Spleen (tissue), 11 donors: ENCODE data around the gene BBX. TPM values are rescaled to one million over a fixed set of nuclear protein-coding genes. Genes with fewer than 3 reads are reported as not detected.

Source experiments
- DNase-seq: peaks from one replicate; pipeline ENCODE4 v3.0.0-alpha.2; 2020
- H3K27ac ChIP-seq, 8 donors: fragments of 200-600 bp; sonication (generic) in 7 of 8; 1 replicate in 4 of 8; 2 replicates in 4 of 8; pipeline versions ENCODE4 v1.5.0 to v1.8.0; 2016 to 2021; ENCODE audit warnings: inconsistent platforms in 4 of 8, mild to moderate bottlenecking in 4 of 8, moderate library complexity in 1 of 8
- H3K27me3 ChIP-seq, 7 donors: fragments of 200-600 bp; sonication (generic) in 6 of 7; replicated peaks in 1 of 7; 1 replicate in 4 of 7; 2 replicates in 3 of 7; pipeline versions ENCODE4 v1.5.0 to v1.8.0; 2016 to 2021; ENCODE audit warnings: inconsistent platforms in 3 of 7, mild to moderate bottlenecking in 1 of 7
- H3K36me3 ChIP-seq, 6 donors: fragments of 200-600 bp; sonication (generic) in 5 of 6; 1 replicate in 4 of 6; 2 replicates in 2 of 6; pipeline versions ENCODE4 v1.5.0 to v1.8.0; 2016 to 2021; ENCODE audit warnings: inconsistent platforms in 2 of 6
- H3K4me1 ChIP-seq, 6 donors: fragments of 200-600 bp; sonication (generic) in 5 of 6; 1 replicate in 3 of 6; 2 replicates in 3 of 6; pipeline versions ENCODE4 v1.5.0 to v1.8.0; 2016 to 2021; ENCODE audit warnings: inconsistent platforms in 3 of 6
- H3K4me3 ChIP-seq, 8 donors: fragments of 200-600 bp; sonication (generic) in 7 of 8; 1 replicate in 4 of 8; 2 replicates in 4 of 8; pipeline versions ENCODE4 v1.5.0 to v1.8.0; 2016 to 2021; ENCODE audit warnings: inconsistent platforms in 4 of 8, mild to moderate bottlenecking in 4 of 8, moderate library complexity in 2 of 8
- H3K9me3 ChIP-seq, 8 donors: fragments of 200-600 bp; sonication (generic) in 7 of 8; 1 replicate in 4 of 8; 2 replicates in 4 of 8; pipeline versions ENCODE4 v1.5.0 to v1.8.0; 2016 to 2021; ENCODE audit warnings: inconsistent platforms in 4 of 8
- POLR2A ChIP-seq, 3 donors: fragments of 450-650 bp; IDR thresholded peaks; one replicate each; pipeline ENCODE4 v1.5.1; 2017; ENCODE audit warnings: antibody characterized with exemption in 3 of 3, mild to moderate bottlenecking in 1 of 3
- POLR2AphosphoS5 ChIP-seq, 3 donors: sonication (generic); formaldehyde crosslinking; IDR thresholded peaks; one replicate each; pipeline ENCODE4 v1.5.1; 2017; ENCODE audit warnings: antibody characterized with exemption in 3 of 3
- WGBS, 5 donors: extraction: QIAGEN DNeasy Blood & Tissue Kit in 3 of 5; methylation state at CpG; one replicate each; pipeline versions ENCODE4 v1.1.5 to v1.1.7; 2013 to 2018; 5-methylcytosine and 5-hydroxymethylcytosine counted together
- intact Hi-C: fragments of 100-400 bp; cut with DNase I; formaldehyde crosslinking; loops from one replicate; pipeline ENCODE4 v1.15.0; 2023; ENCODE audit warnings: low total_unique reads
- polyA plus RNA-seq, 3 donors: library from polyadenylated mRNA; stranded (reverse); fragments of 200-250 nt; gene quantifications; one replicate each; pipeline ENCODE4 v1.2.1, GENCODE V29; 2013
- total RNA-seq, 7 donors: library from RNA; depleted of rRNA in 3 of 7; stranded (reverse); fragments of >200 nt in 3 of 7; fragmentation: NEBNext Ultra II Directional in 4 of 7; extraction: Animal tissue kit (Norgen Biotek cat#: 25700) in 4 of 7; gene quantifications; one replicate each; pipeline versions ENCODE4 v1.1.0 to v1.2.1, GENCODE V29; 2016 to 2021
- TF ChIP-seq, protein P1 (sequence below), 11 experiments: fragments of 200-600 bp in 7 of 11; fragments of 450-650 bp in 4 of 11; sonication (generic) in 4 of 11; IDR thresholded peaks in 8 of 11; conservative IDR thresholded peaks in 3 of 11; 1 replicate in 7 of 11; 2 replicates in 4 of 11; pipeline versions ENCODE4 v1.4.0 to v1.8.0; 2016 to 2021; ENCODE audit warnings: antibody characterized with exemption in 11 of 11, inconsistent platforms in 4 of 11, mild to moderate bottlenecking in 1 of 11
- donor health status: healthy with polysubstance abuse.
- donor health status: DM: no; HTN: no; CAD: no; lungs with moderate emphysema.
- donor health status: DM: no; HTN: no; CAD: no.
- donor health status: Bipolar disorder and iron deficiency.
- donor health status: healthy.
- donor health status: DM: no; HTN: no; CAD: no.
- donor health status: DM: yes; HTN: yes; CAD: no.

Gene BBX
- total and polyA plus RNA-seq, 10 donors = 5.1 to 98.5 (median 74.6) TPM

DNA sequence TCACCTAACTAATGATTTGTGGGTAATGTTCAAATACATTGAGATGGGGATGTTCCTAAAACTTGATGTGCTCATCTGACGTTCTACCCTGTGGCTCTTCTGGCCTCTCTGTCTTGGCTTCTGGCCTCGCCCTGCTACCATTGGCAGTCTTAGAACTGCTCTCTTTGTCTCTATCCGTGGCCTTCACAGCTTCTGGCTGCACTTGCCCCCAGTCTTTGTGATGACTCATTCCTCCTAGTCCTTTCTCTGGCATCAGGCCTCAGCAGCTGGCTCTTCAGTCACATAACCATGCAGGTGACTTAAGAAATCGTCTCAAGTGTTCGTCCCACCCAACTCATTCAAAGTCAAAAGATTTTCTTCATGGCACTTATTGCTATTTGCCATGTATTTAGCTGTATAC is 188.1 kb downstream of the BBX start:
- 83 to 91% (median 87%) methylated on average over 5 of the region's 5 CpGs for WGBS, 5 donors
- DNase-seq = no peak
- Histone ChIP-seq H3K4me3 (no peak overlapping the region), H3K9me3 (no peaks in the 10 kb centered on the region), H3K27me3 (no peaks in the 10 kb centered on the region), H3K4me1 (no peaks in the 10 kb centered on the region), H3K36me3 (peaks cover 2 to 59% (median 19%) of the 10 kb centered on the region in 6 donors), H3K27ac (no peak overlapping the region)
- intact Hi-C loops = no loop called here
- TF ChIP-seq POLR2AphosphoS5 (IDR thresholded peaks at IDR 0.05) = no peak
- TF ChIP-seq, protein P1, sequence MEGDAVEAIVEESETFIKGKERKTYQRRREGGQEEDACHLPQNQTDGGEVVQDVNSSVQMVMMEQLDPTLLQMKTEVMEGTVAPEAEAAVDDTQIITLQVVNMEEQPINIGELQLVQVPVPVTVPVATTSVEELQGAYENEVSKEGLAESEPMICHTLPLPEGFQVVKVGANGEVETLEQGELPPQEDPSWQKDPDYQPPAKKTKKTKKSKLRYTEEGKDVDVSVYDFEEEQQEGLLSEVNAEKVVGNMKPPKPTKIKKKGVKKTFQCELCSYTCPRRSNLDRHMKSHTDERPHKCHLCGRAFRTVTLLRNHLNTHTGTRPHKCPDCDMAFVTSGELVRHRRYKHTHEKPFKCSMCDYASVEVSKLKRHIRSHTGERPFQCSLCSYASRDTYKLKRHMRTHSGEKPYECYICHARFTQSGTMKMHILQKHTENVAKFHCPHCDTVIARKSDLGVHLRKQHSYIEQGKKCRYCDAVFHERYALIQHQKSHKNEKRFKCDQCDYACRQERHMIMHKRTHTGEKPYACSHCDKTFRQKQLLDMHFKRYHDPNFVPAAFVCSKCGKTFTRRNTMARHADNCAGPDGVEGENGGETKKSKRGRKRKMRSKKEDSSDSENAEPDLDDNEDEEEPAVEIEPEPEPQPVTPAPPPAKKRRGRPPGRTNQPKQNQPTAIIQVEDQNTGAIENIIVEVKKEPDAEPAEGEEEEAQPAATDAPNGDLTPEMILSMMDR (IDR thresholded peaks at IDR 0.05 in 8 of 11, conservative IDR thresholded peaks at IDR 0.05 in 3 of 11) = no peak
- no peak for TF ChIP-seq POLR2A (IDR thresholded peaks at IDR 0.05)

GRCh38 chr3:107716734-107717133 is 194.0 kb downstream of the BBX start:
- DNase-seq = no peak
- 87 to 100% (median 95%) methylated on average over 3 of the region's 3 CpGs for WGBS, 5 donors

GRCh38 chr3:107718547-107718946 is 195.8 kb downstream of the BBX start:
- no peak for DNase-seq
- H3K4me3 ChIP-seq = no peak overlapping the region
- peaks cover 0 to 2% (median 0%) of the 10 kb centered on the region in 8 donors for H3K9me3 ChIP-seq
- WGBS, 5 donors = 40 to 73% (median 56%) methylated on average over 2 of the region's 2 CpGs
- no peaks in the 10 kb centered on the region for H3K27me3 ChIP-seq
- peaks cover 0 to 31% (median 9%) of the 10 kb centered on the region in 6 donors for H3K4me1 ChIP-seq
- peaks cover 0 to 49% (median 6%) of the 10 kb centered on the region in 6 donors for H3K36me3 ChIP-seq
- intact Hi-C loops = no loop called here
- TF ChIP-seq POLR2A (IDR thresholded peaks at IDR 0.05) (no peak), POLR2AphosphoS5 (IDR thresholded peaks at IDR 0.05) (no peak)
- TF ChIP-seq, protein P1 (IDR thresholded peaks at IDR 0.05 in 8 of 11, conservative IDR thresholded peaks at IDR 0.05 in 3 of 11) = no peak
- no peak overlapping the region for H3K27ac ChIP-seq

More at GRCh38 chr3:107716734-107717133, 194.0 kb downstream of the BBX start:
- H3K4me3 ChIP-seq = no peak overlapping the region
- H3K27me3 ChIP-seq = no peaks in the 10 kb centered on the region
- H3K4me1 ChIP-seq = peaks cover 0 to 31% (median 9%) of the 10 kb centered on the region in 6 donors
- H3K9me3 ChIP-seq = no peaks in the 10 kb centered on the region
- TF ChIP-seq, protein P1 (IDR thresholded peaks at IDR 0.05 in 8 of 11, conservative IDR thresholded peaks at IDR 0.05 in 3 of 11) = no peak
- no peak for TF ChIP-seq POLR2AphosphoS5 (IDR thresholded peaks at IDR 0.05)
- TF ChIP-seq POLR2A (IDR thresholded peaks at IDR 0.05) = no peak
- intact Hi-C loops = no loop called here
- H3K27ac ChIP-seq = no peak overlapping the region
- peaks cover 2 to 67% (median 13%) of the 10 kb centered on the region in 6 donors for H3K36me3 ChIP-seq

GRCh38 chr3:107727102-107727501 is 204.3 kb downstream of the BBX start:
- no peak overlapping the region for H3K4me3 ChIP-seq
- DNase-seq = no peak
- no peak overlapping the region for H3K27ac ChIP-seq
- peaks cover 0 to 5% (median 0%) of the 10 kb centered on the region in 8 donors for H3K9me3 ChIP-seq
- H3K4me1 ChIP-seq = no peaks in the 10 kb centered on the region
- WGBS, 5 donors = 87 to 96% (median 88%) methylated on average over 4 of the region's 4 CpGs
- H3K27me3 ChIP-seq = no peaks in the 10 kb centered on the region
- H3K36me3 ChIP-seq = peaks cover 0 to 43% (median 19%) of the 10 kb centered on the region in 6 donors
- TF ChIP-seq, protein P1 (IDR thresholded peaks at IDR 0.05 in 8 of 11, conservative IDR thresholded peaks at IDR 0.05 in 3 of 11) = no peak
- no peak for TF ChIP-seq POLR2AphosphoS5 (IDR thresholded peaks at IDR 0.05)
- TF ChIP-seq POLR2A (IDR thresholded peaks at IDR 0.05) = no peak
- intact Hi-C loops = no loop called here
